Measurements from ENCODE around the gene PEAK1.

Gene PEAK1

GRCh38 chr15:77393471-77393840, 26.4 kb downstream of the PEAK1 start:
- Histone ChIP-seq H3K27ac (no peak overlapping the region), H3K79me2 (ENCODE audit: insufficient read depth, low read depth) (no peaks in the 10 kb centered on the region)

GRCh38 chr15:77392762-77393470, 27.0 kb downstream of the PEAK1 start:
- no peak for TF ChIP-seq CTCF (conservative IDR thresholded peaks at IDR 0.05; ENCODE audit: low read depth, low read length)
- no peaks in the 10 kb centered on the region for H4K20me1 ChIP-seq (ENCODE audit: insufficient read depth)
- no peak overlapping the region for H3K27ac ChIP-seq
- no peak overlapping the region for H3K9ac ChIP-seq
- H3K4me1 ChIP-seq (ENCODE audit: low read depth, poor library complexity, severe bottlenecking), result no peaks in the 10 kb centered on the region
- no peaks in the 10 kb centered on the region for H3K79me2 ChIP-seq (ENCODE audit: insufficient read depth, low read depth)
- no peaks in the 10 kb centered on the region for H3K36me3 ChIP-seq (ENCODE audit: insufficient read depth)
- H2AFZ ChIP-seq (ENCODE audit: low read depth), result no peak overlapping the region
- no peak overlapping the region for H3K4me2 ChIP-seq
- H3K4me3 ChIP-seq (IDR thresholded peaks at IDR 0.05; ENCODE audit: insufficient read depth, low read depth, low read length), result no peak overlapping the region
- no peaks in the 10 kb centered on the region for H3K27me3 ChIP-seq (ENCODE audit: insufficient read depth, low read depth)

More at GRCh38 chr15:77393471-77393840, 26.4 kb downstream of the PEAK1 start:
- H3K27me3 ChIP-seq (ENCODE audit: insufficient read depth, low read depth), result no peaks in the 10 kb centered on the region
- no peaks in the 10 kb centered on the region for H3K4me1 ChIP-seq (ENCODE audit: low read depth, poor library complexity, severe bottlenecking)
- H3K36me3 ChIP-seq (ENCODE audit: insufficient read depth), result no peaks in the 10 kb centered on the region
- H3K4me3 ChIP-seq (IDR thresholded peaks at IDR 0.05; ENCODE audit: insufficient read depth, low read depth, low read length), result no peak overlapping the region
- TF ChIP-seq CTCF (conservative IDR thresholded peaks at IDR 0.05; ENCODE audit: low read depth, low read length), result no peak
- no peak overlapping the region for H2AFZ ChIP-seq (ENCODE audit: low read depth)
- H3K9ac ChIP-seq, result no peak overlapping the region
- no peak overlapping the region for H3K4me2 ChIP-seq
- H4K20me1 ChIP-seq (ENCODE audit: insufficient read depth), result no peaks in the 10 kb centered on the region

GRCh38 chr15:77391372-77391951, 28.4 kb downstream of the PEAK1 start:
- Histone ChIP-seq H3K36me3 (ENCODE audit: insufficient read depth) (no peaks in the 10 kb centered on the region), H2AFZ (ENCODE audit: low read depth) (no peak overlapping the region), H3K9ac (no peak overlapping the region), H3K79me2 (ENCODE audit: insufficient read depth, low read depth) (no peaks in the 10 kb centered on the region), H4K20me1 (ENCODE audit: insufficient read depth) (no peaks in the 10 kb centered on the region), H3K4me2 (no peak overlapping the region), H3K27ac (no peak overlapping the region), H3K4me3 (IDR thresholded peaks at IDR 0.05; ENCODE audit: insufficient read depth, low read depth, low read length) (no peak overlapping the region), H3K27me3 (ENCODE audit: insufficient read depth, low read depth) (no peaks in the 10 kb centered on the region), H3K4me1 (ENCODE audit: low read depth, poor library complexity, severe bottlenecking) (no peaks in the 10 kb centered on the region)
- TF ChIP-seq CTCF (conservative IDR thresholded peaks at IDR 0.05; ENCODE audit: low read depth, low read length), result no peak

- H2AFZ ChIP-seq (ENCODE audit: low read depth), result no peak overlapping the region
- H3K4me1 ChIP-seq (ENCODE audit: low read depth, poor library complexity, severe bottlenecking), result no peaks in the 10 kb centered on the region
- no peaks in the 10 kb centered on the region for H4K20me1 ChIP-seq (ENCODE audit: insufficient read depth)
- no peak overlapping the region for H3K4me3 ChIP-seq (IDR thresholded peaks at IDR 0.05; ENCODE audit: insufficient read depth, low read depth, low read length)
- H3K36me3 ChIP-seq (ENCODE audit: insufficient read depth), result no peaks in the 10 kb centered on the region
- no peak overlapping the region for H3K9ac ChIP-seq
- no peaks in the 10 kb centered on the region for H3K27me3 ChIP-seq (ENCODE audit: insufficient read depth, low read depth)
- TF ChIP-seq CTCF (conservative IDR thresholded peaks at IDR 0.05; ENCODE audit: low read depth, low read length), result no peak
- no peak overlapping the region for H3K27ac ChIP-seq
- no peak overlapping the region for H3K4me2 ChIP-seq
- no peaks in the 10 kb centered on the region for H3K79me2 ChIP-seq (ENCODE audit: insufficient read depth, low read depth)
Measured at GRCh38 chr15:77387365-77388105, 32.4 kb downstream of the PEAK1 start.

Measured in KMS-11 (cell line).